ENCODE results near the gene TMEM37.
"Not testable (repeated sequence)": the region's sequence is repeated elsewhere in the genome, so short reads cannot be mapped to it uniquely, and the experiment has no call there.

Gene TMEM37

GRCh38 chr2:119431155-119431975, at the start of gene TMEM37:
TSS of gene TMEM37 (plus strand) at chr2:119431854. CDS start at chr2:119431904, 50 bp downstream.
- intact Hi-C loops (cut with DNase I) = no loop called here
- peak in 17 of 42 donors; percentile 9 to 60 (median 38) for DNase-seq

GRCh38 chr2:119383410-119384140, 48.1 kb upstream of the TMEM37 start:
- intact Hi-C loops (cut with DNase I) = no loop called here
- no peak for DNase-seq

GRCh38 chr2:119384971-119385370, 46.7 kb upstream of the TMEM37 start:
- intact Hi-C loops (cut with DNase I) = no loop called here
- no peak for DNase-seq

GRCh38 chr2:119385466-119385865, 46.2 kb upstream of the TMEM37 start:
- intact Hi-C loops (cut with DNase I) = no loop called here
- DNase-seq = no peak

- intact Hi-C loops (cut with DNase I) = no loop called here
- DNase-seq = peak; percentile 19 to 89 (median 63)
These were observed 44.1 kb upstream of the TMEM37 start for GRCh38 chr2:119387381-119388129.

GRCh38 chr2:119389615-119390306, 41.9 kb upstream of the TMEM37 start:
- DNase-seq = peak in 5 of 42 donors; percentile 17 to 62 (median 29)
- intact Hi-C loops (cut with DNase I) = no loop called here

- DNase-seq = no peak
These were observed 37.5 kb upstream of the TMEM37 start for GRCh38 chr2:119393971-119394748.

GRCh38 chr2:119397196-119397595, 34.5 kb upstream of the TMEM37 start:
- intact Hi-C loops (cut with DNase I) = no loop called here
- no peak for DNase-seq

More at GRCh38 chr2:119393971-119394748, 37.5 kb upstream of the TMEM37 start:
- intact Hi-C loops (cut with DNase I) = no loop called here

- DNase-seq = no peak
- intact Hi-C loops (cut with DNase I) = loop anchor here (10.0 kb wide), 1 partner anchor 273 kb away; the partner anchor contains the start of gene TMEM177
These were observed 29.5 kb upstream of the TMEM37 start for GRCh38 chr2:119402106-119402505.

GRCh38 chr2:119402645-119403560, 28.8 kb upstream of the TMEM37 start:
- intact Hi-C loops (cut with DNase I) = loop anchor here (10.0 kb wide), 1 partner anchor 272 kb away; the partner anchor contains the start of gene TMEM177
- no peak for DNase-seq

GRCh38 chr2:119403618-119404017, 28.0 kb upstream of the TMEM37 start:
- intact Hi-C loops (cut with DNase I) = loop anchor here (10.0 kb wide), 1 partner anchor 271 kb away; the partner anchor contains the start of gene TMEM177
- DNase-seq = not testable (repeated sequence)

GRCh38 chr2:119405151-119405550, 26.5 kb upstream of the TMEM37 start:
- no peak for DNase-seq
- intact Hi-C loops (cut with DNase I) = loop anchor here (5.0 to 10.0 kb wide), 2 partner anchors 72 to 270 kb away; partner anchors contain the start of gene TMEM177

- peak in 31 of 42 donors; percentile 27 to 84 (median 60) for DNase-seq
- intact Hi-C loops (cut with DNase I) = loop anchor here (5.0 to 10.0 kb wide), 2 partner anchors 70 to 267 kb away; partner anchors contain the start of gene TMEM177
These were observed 24.0 kb upstream of the TMEM37 start for GRCh38 chr2:119407430-119408220.

- no peak for DNase-seq
- intact Hi-C loops (cut with DNase I) = loop anchor here (5.0 to 10.0 kb wide), 2 partner anchors 69 to 267 kb away; partner anchors contain the start of gene TMEM177
These were observed 23.4 kb upstream of the TMEM37 start for GRCh38 chr2:119408221-119408619.

- intact Hi-C loops (cut with DNase I) = loop anchor here (5.0 to 10.0 kb wide), 2 partner anchors 68 to 265 kb away; partner anchors contain the start of gene TMEM177
- DNase-seq = no peak
These were observed 22.1 kb upstream of the TMEM37 start for GRCh38 chr2:119409506-119409905.

- intact Hi-C loops (cut with DNase I) = no loop called here
- DNase-seq = no peak
These were observed 16.8 kb upstream of the TMEM37 start for GRCh38 chr2:119414894-119415293.

Data from head of caudate nucleus (tissue), 42 donors.